HepG2 (cell line): ENCODE results near the gene CENPE. TPM values are rescaled to one million over a fixed set of nuclear protein-coding genes. Genes with fewer than 3 reads are reported as not detected.

Experiments used
- ARNTL ChIP-seq: sonication (generic); formaldehyde crosslinking; IDR thresholded peaks from 2 replicates; pipeline ENCODE4 v1.4.0; 2020; ENCODE audit warnings: mild to moderate bottlenecking, missing genetic modification reagents
- BRD4 ChIP-seq: sonication (generic); formaldehyde crosslinking; IDR thresholded peaks from 2 replicates; pipeline ENCODE4 v1.4.0; 2020; ENCODE audit warnings: missing genetic modification reagents
- CENPX ChIP-seq: sonication (generic); formaldehyde crosslinking; IDR thresholded peaks from 2 replicates; pipeline ENCODE4 v1.9.0; 2021; ENCODE audit warnings: mild to moderate bottlenecking, missing genetic modification reagents, moderate library complexity
- EED ChIP-seq: sonication (generic); formaldehyde crosslinking; IDR thresholded peaks from 2 replicates; pipeline ENCODE4 v1.5.0; 2020; ENCODE audit warnings: mild to moderate bottlenecking, missing genetic modification reagents
- ELF4 ChIP-seq: sonication (generic); formaldehyde crosslinking; IDR thresholded peaks from 2 replicates; pipeline ENCODE4 v1.5.0; 2020; ENCODE audit warnings: missing genetic modification reagents, mild to moderate bottlenecking, moderate library complexity, borderline replicate concordance
- GATAD2A ChIP-seq: IDR thresholded peaks from 2 replicates; pipeline ENCODE4 v1.6.1; 2016
- HCFC1 ChIP-seq: fragments of 150-350 bp; IDR thresholded peaks from 2 replicates; pipeline ENCODE4 v1.6.1; 2014; ENCODE audit warnings: low read depth, low read length
- HDAC2 ChIP-seq: sonication (generic); formaldehyde crosslinking; IDR thresholded peaks from 2 replicates; pipeline ENCODE4 v1.4.0; 2020; ENCODE audit warnings: missing genetic modification reagents
- HMGXB3 ChIP-seq: sonication (generic); formaldehyde crosslinking; IDR thresholded peaks from 2 replicates; pipeline ENCODE4 v1.4.0; 2020; ENCODE audit warnings: missing genetic modification reagents, borderline replicate concordance
- KLF13 ChIP-seq: sonication (generic); formaldehyde crosslinking; IDR thresholded peaks from 2 replicates; pipeline ENCODE4 v1.4.0; 2020; ENCODE audit warnings: mild to moderate bottlenecking, missing genetic modification reagents
- MTA1 ChIP-seq: sonication (generic); formaldehyde crosslinking; IDR thresholded peaks from 2 replicates; pipeline ENCODE4 v1.4.0; 2020; ENCODE audit warnings: missing genetic modification reagents, mild to moderate bottlenecking, borderline replicate concordance
- NFRKB ChIP-seq: fragments of 450-650 bp; IDR thresholded peaks from 2 replicates; pipeline ENCODE4 v1.6.1; 2017
- ONECUT2 ChIP-seq: sonication (generic); formaldehyde crosslinking; IDR thresholded peaks from 2 replicates; pipeline ENCODE4 v1.4.0; 2020; ENCODE audit warnings: missing genetic modification reagents
- PCBP2 ChIP-seq: fragments of 200-400 bp; formaldehyde crosslinking; optimal IDR thresholded peaks from 2 replicates; pipeline ENCODE3; 2018; ENCODE audit warnings: low read length, low read depth; ENCODE audit not compliant: poor library complexity, severe bottlenecking
- PPARG ChIP-seq: conservative IDR thresholded peaks from 2 replicates; pipeline ENCODE4 v1.6.1; 2016; ENCODE audit warnings: missing biosample characterization, missing genetic modification reagents
- SKI ChIP-seq: fragments of 450-650 bp; IDR thresholded peaks from one replicate; pipeline ENCODE4 v1.6.1; 2018; ENCODE audit warnings: mild to moderate bottlenecking; ENCODE audit not compliant: partially characterized antibody
- SRSF1 ChIP-seq: fragments of 200-400 bp; formaldehyde crosslinking; optimal IDR thresholded peaks from 2 replicates; pipeline ENCODE3; 2017; ENCODE audit warnings: mild to moderate bottlenecking, low read depth, low read length, moderate library complexity
- ZFP36L2 ChIP-seq: sonication (generic); formaldehyde crosslinking; IDR thresholded peaks from 2 replicates; pipeline ENCODE4 v1.4.0; 2020; ENCODE audit warnings: missing genetic modification reagents
- ZNF10 ChIP-seq: sonication (generic); formaldehyde crosslinking; IDR thresholded peaks from 2 replicates; pipeline ENCODE4 v1.4.0; 2020; ENCODE audit warnings: mild to moderate bottlenecking, low read depth, missing genetic modification reagents, borderline replicate concordance
- ZNF160 ChIP-seq: sonication (generic); formaldehyde crosslinking; IDR thresholded peaks from 2 replicates; pipeline ENCODE4 v1.8.0; 2022; ENCODE audit warnings: mild to moderate bottlenecking, inconsistent platforms, missing genetic modification reagents
- ZNF441 ChIP-seq: sonication (generic); formaldehyde crosslinking; IDR thresholded peaks from 2 replicates; pipeline ENCODE4 v1.7.0; 2021; ENCODE audit warnings: missing genetic modification reagents, borderline replicate concordance
- ZNF75D ChIP-seq: sonication (generic); formaldehyde crosslinking; IDR thresholded peaks from 2 replicates; pipeline ENCODE4 v1.8.1; 2023; ENCODE audit warnings: missing genetic modification reagents, mild to moderate bottlenecking, borderline replicate concordance
- ZNF776 ChIP-seq: sonication (generic); formaldehyde crosslinking; IDR thresholded peaks from 2 replicates; pipeline ENCODE4 v1.4.0; 2020; ENCODE audit warnings: mild to moderate bottlenecking, missing genetic modification reagents
- ZNF816 ChIP-seq: sonication (generic); formaldehyde crosslinking; IDR thresholded peaks from 2 replicates; pipeline ENCODE4 v1.8.0; 2022; ENCODE audit warnings: missing genetic modification reagents, mild to moderate bottlenecking, borderline replicate concordance
- polyA plus RNA-seq, 8 experiments: library from polyadenylated mRNA; depleted of rRNA in 3 of 8; stranded (reverse) in 7 of 8; unstranded in 1 of 8; fragments of >200 nt; fragmentation: Illumina TruSeq in 4 of 8; extraction: Trizol in 4 of 8; gene quantifications; 2 replicates each; pipeline versions ENCODE4 v1.2.1 to v1.2.3, GENCODE V29; 2011 to 2016; ENCODE audit warnings: low read depth in 4 of 8, missing spikeins in 1 of 8, mixed read lengths in 1 of 8; ENCODE audit not compliant: insufficient read depth in 1 of 8
- total RNA-seq, 5 experiments: library from RNA; depleted of rRNA; stranded (reverse); fragments of >200 nt; fragmentation: Illumina TruSeq; extraction: Trizol; gene quantifications; 2 replicates each; pipeline ENCODE4 v1.2.3, GENCODE V29; 2016; ENCODE audit warnings: low read depth in 1 of 5
- TF ChIP-seq, protein P1 (sequence below): sonication (generic); formaldehyde crosslinking; IDR thresholded peaks from 2 replicates; pipeline ENCODE4 v1.8.0; 2022; ENCODE audit warnings: mild to moderate bottlenecking, missing genetic modification reagents, moderate library complexity

Gene CENPE
- total and polyA plus RNA-seq, 2 of the 13 experiments (the other 11 are each of a cell fraction or from before 2014, with no cell fraction given) = 2.1 to 19.8 TPM

DNA sequence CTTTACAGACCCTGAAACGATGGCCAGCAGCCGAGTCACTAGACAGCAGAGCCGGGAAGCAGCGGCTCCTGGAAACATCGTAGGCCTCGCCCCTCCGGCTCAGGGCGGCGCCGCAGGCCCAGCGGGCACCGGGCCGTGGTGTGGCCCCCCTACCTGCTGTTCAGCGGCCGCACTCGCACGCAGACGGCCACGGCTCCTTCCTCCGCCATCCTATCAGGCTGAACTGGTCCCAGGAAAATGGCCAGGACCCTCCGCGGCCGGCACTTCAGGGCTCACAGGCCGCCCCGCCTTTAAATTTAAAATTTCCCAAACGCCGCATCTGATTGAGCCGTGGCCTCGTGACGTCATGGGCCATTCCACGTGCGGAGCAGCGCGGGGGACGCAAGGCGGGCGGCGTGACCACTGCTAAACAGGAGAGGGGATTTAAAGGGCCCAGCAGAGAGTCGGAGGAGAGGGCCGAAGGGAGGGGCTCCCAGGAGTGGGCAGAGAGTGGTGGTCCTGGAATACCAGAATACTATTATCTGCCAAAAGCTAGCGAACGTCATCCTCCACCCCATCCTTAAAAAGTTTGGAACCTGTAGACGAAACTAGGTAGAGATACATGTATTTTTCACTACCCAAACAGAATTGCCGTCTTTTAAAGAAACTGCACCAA lies at the start of gene CENPE (continued):
- TF ChIP-seq HMGXB3 (CRISPR knock-in tag) (no peak), ZNF160 (CRISPR knock-in tag) (no peak), KLF13 (CRISPR knock-in tag) (no peak), ZNF441 (CRISPR knock-in tag) (peak; percentile 42; the same call in 1 of the 2 replicates), GATAD2A (CRISPR knock-in tag) (0 out of 2 replicates have a peak, but pooled peaks have one; percentile 37), ZNF816 (CRISPR knock-in tag) (no peak), MTA1 (CRISPR knock-in tag) (no peak), SRSF1 (peak; percentile 56), ZNF75D (CRISPR knock-in tag) (no peak), SKI (peak; percentile 50), PCBP2 (no peak), PPARG (peak; percentile 21; the same call in 1 of the 2 replicates), ONECUT2 (CRISPR knock-in tag) (no peak), ELF4 (CRISPR knock-in tag) (no peak), ZNF776 (CRISPR knock-in tag) (0 out of 2 replicates have a peak, but pooled peaks have one; percentile 25), CENPX (no peak), ZNF10 (CRISPR knock-in tag) (no peak), ARNTL (CRISPR knock-in tag) (peak; percentile 35; the same call in 1 of the 2 replicates), HDAC2 (CRISPR knock-in tag) (peak; percentile 51; the same call in 1 of the 2 replicates), HCFC1 (no peak), BRD4 (0 out of 2 replicates have a peak, but pooled peaks have one; percentile 53), EED (CRISPR knock-in tag) (no peak), NFRKB (no peak), ZFP36L2 (CRISPR knock-in tag) (no peak)
- TF ChIP-seq, protein P1, sequence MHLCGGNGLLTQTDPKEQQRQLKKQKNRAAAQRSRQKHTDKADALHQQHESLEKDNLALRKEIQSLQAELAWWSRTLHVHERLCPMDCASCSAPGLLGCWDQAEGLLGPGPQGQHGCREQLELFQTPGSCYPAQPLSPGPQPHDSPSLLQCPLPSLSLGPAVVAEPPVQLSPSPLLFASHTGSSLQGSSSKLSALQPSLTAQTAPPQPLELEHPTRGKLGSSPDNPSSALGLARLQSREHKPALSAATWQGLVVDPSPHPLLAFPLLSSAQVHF (CRISPR knock-in tag) = no peak
